K562 (cell line): Measurements from ENCODE around the gene GLB1L3.

Experiments used
- CTCF ChIP-seq, 3 experiments: IDR thresholded peaks in 2 of 3; conservative IDR thresholded peaks in 1 of 3; 2 replicates each; pipeline ENCODE4 v1.5.1; 2011 to 2012; ENCODE audit warnings: low read length in 3 of 3, mild to moderate bottlenecking in 3 of 3, control low read depth in 2 of 3, improper control_type of control experiment in 1 of 3, inconsistent platforms in 1 of 3, low read depth in 1 of 3, mixed read lengths in 1 of 3, moderate library complexity in 1 of 3; ENCODE audit not compliant: insufficient read depth in 2 of 3
- GMEB1 ChIP-seq: fragments of 250-450 bp; sonication (Bioruptor Pico); IDR thresholded peaks from 2 replicates; pipeline ENCODE4 v1.4.0; 2020; ENCODE audit warnings: mild to moderate bottlenecking
- HDAC2 ChIP-seq: fragments of 450-650 bp; IDR thresholded peaks from 2 replicates; pipeline ENCODE4 v1.6.1; 2016; ENCODE audit warnings: mild to moderate bottlenecking
- IRF2 ChIP-seq: sonication (generic); formaldehyde crosslinking; IDR thresholded peaks from 2 replicates; pipeline ENCODE4 v1.8.1; 2022; ENCODE audit warnings: mild to moderate bottlenecking, missing genetic modification reagents
- STAT5A ChIP-seq: IDR thresholded peaks from 2 replicates; pipeline ENCODE4 v1.6.1; 2012; ENCODE audit warnings: low read length, inconsistent platforms, borderline replicate concordance

GRCh38 chr11:134313821-134314607 is 37.8 kb downstream of the GLB1L3 start:
- TF ChIP-seq HDAC2 (no peak), GMEB1 (no peak), CTCF (IDR thresholded peaks at IDR 0.05 in 2 of 3, conservative IDR thresholded peaks at IDR 0.05 in 1 of 3; ENCODE audit: insufficient read depth in 2 of 3, low read depth in 1 of 3, low read length in 3 of 3) (no peak), STAT5A (no peak), IRF2 (CRISPR knock-in tag) (no peak)
